ENCODE data around the gene CCDC197. TPM values are rescaled to one million over a fixed set of nuclear protein-coding genes. Genes with fewer than 3 reads are reported as not detected.

Gene CCDC197
- total RNA-seq, 1 experiment from 2014 or later = not detected

GRCh38 chr14:93969082-93969828, 27.8 kb upstream of the CCDC197 start:
- CTCF ChIA-PET = interaction anchor here (0.7 to 2.3 kb wide), 3 partner anchors 28 to 30 kb away, joined by 3 to 57 read pairs (median 18); no protein-coding TSS in a partner anchor
- Mint-ChIP-seq H3K27ac (no peak overlapping the region), H3K36me3 (no peaks in the 10 kb centered on the region), H3K27me3 (ENCODE audit: low read depth) (no peaks in the 10 kb centered on the region), H3K4me1 (no peaks in the 10 kb centered on the region), H3K4me3 (no peak overlapping the region), H3K9me3 (no peaks in the 10 kb centered on the region)
- ATAC-seq = no peak
- POLR2A ChIA-PET = no interaction called here
- no peak for DNase-seq (ENCODE audit: low spot score)
- TF ChIP-seq NR2C2 (CRISPR knock-in tag; IDR thresholded peaks at IDR 0.05) = no peak
- no peak for TF ChIP-seq JUN (CRISPR knock-in tag; IDR thresholded peaks at IDR 0.05)
- no peak for TF ChIP-seq ELF4 (CRISPR knock-in tag; IDR thresholded peaks at IDR 0.05; ENCODE audit: low read depth)
- TF ChIP-seq OVOL2 (CRISPR knock-in tag; IDR thresholded peaks at IDR 0.05; ENCODE audit: borderline replicate concordance) = no peak
- no peak for TF ChIP-seq MLX (CRISPR knock-in tag; IDR thresholded peaks at IDR 0.05)
- no peak for TF ChIP-seq ATF3 (CRISPR knock-in tag; conservative IDR thresholded peaks at IDR 0.05)

GRCh38 chr14:93970585-93970964, 26.5 kb upstream of the CCDC197 start:
- H3K27ac Mint-ChIP-seq = no peak overlapping the region
- ATAC-seq = peak; percentile 87
- H3K36me3 Mint-ChIP-seq = no peaks in the 10 kb centered on the region
- no peak for DNase-seq (ENCODE audit: low spot score)
- H3K27me3 Mint-ChIP-seq (ENCODE audit: low read depth) = no peaks in the 10 kb centered on the region
- peaks cover 2% of the 10 kb centered on the region for H3K4me1 Mint-ChIP-seq
- CTCF ChIA-PET = interaction anchor here (0.6 to 2.3 kb wide), 9 partner anchors 12 to 161 kb away, joined by 3 to 57 read pairs (median 4); no protein-coding TSS in a partner anchor
- no peak overlapping the region for H3K4me3 Mint-ChIP-seq
- TF ChIP-seq EMX1 (CRISPR knock-in tag; IDR thresholded peaks at IDR 0.05) (no peak), SP1 (CRISPR knock-in tag; conservative IDR thresholded peaks at IDR 0.05) (no peak), USF2 (CRISPR knock-in tag; IDR thresholded peaks at IDR 0.05) (peak; percentile 64), FOXK1 (CRISPR knock-in tag; IDR thresholded peaks at IDR 0.05) (no peak), SMAD4 (CRISPR knock-in tag; IDR thresholded peaks at IDR 0.05) (no peak), ARID4B (CRISPR knock-in tag; IDR thresholded peaks at IDR 0.05; ENCODE audit: borderline replicate concordance) (no peak), TP53 (CRISPR knock-in tag; IDR thresholded peaks at IDR 0.05) (no peak)
- POLR2A ChIA-PET = no interaction called here
- no peaks in the 10 kb centered on the region for H3K9me3 Mint-ChIP-seq

GRCh38 chr14:93970965-93971634, 26.0 kb upstream of the CCDC197 start:
- H3K9me3 Mint-ChIP-seq = no peaks in the 10 kb centered on the region
- no peaks in the 10 kb centered on the region for H3K36me3 Mint-ChIP-seq
- no peak for DNase-seq (ENCODE audit: low spot score)
- peaks cover 7% of the 10 kb centered on the region for H3K4me1 Mint-ChIP-seq
- H3K4me3 Mint-ChIP-seq = no peak overlapping the region
- POLR2A ChIA-PET = no interaction called here
- no peak for ATAC-seq
- CTCF ChIA-PET = interaction anchor here (0.7 to 2.3 kb wide), 8 partner anchors 12 to 161 kb away, joined by 3 to 57 read pairs (median 4); no protein-coding TSS in a partner anchor
- no peaks in the 10 kb centered on the region for H3K27me3 Mint-ChIP-seq (ENCODE audit: low read depth)
- H3K27ac Mint-ChIP-seq = no peak overlapping the region
- TF ChIP-seq ZNF281 (CRISPR knock-in tag; IDR thresholded peaks at IDR 0.05) = no peak
- TF ChIP-seq IRF2 (CRISPR knock-in tag; IDR thresholded peaks at IDR 0.05; ENCODE audit: borderline replicate concordance, low read depth) = no peak
- no peak for TF ChIP-seq E2F1 (CRISPR knock-in tag; IDR thresholded peaks at IDR 0.05)
- TF ChIP-seq ZNF423 (CRISPR knock-in tag; IDR thresholded peaks at IDR 0.05) = no peak
- TF ChIP-seq PRRX2 (CRISPR knock-in tag; IDR thresholded peaks at IDR 0.05) = no peak
- no peak for TF ChIP-seq FOXP1 (CRISPR knock-in tag; IDR thresholded peaks at IDR 0.05; ENCODE audit: borderline replicate concordance)
- no peak for TF ChIP-seq CREB1 (CRISPR knock-in tag; IDR thresholded peaks at IDR 0.05)

Data from WTC11 (cell line).